Upper lobe of left lung (tissue), 4 donors: ENCODE measurements around the gene ILDR1.

Source experiments
- CTCF ChIP-seq, 6 experiments: fragments of 450-650 bp in 4 of 6; fragments of 200-600 bp in 2 of 6; sonication (generic) in 2 of 6; IDR thresholded peaks; one replicate each; pipeline ENCODE4 v1.5.1; 2016 to 2019; ENCODE audit warnings: antibody characterized with exemption in 6 of 6
- POLR2AphosphoS5 ChIP-seq, 2 donors: sonication (generic); formaldehyde crosslinking; IDR thresholded peaks; one replicate each; pipeline ENCODE4 v1.5.1; 2017; ENCODE audit warnings: antibody characterized with exemption in 2 of 2

- TF ChIP-seq CTCF (IDR thresholded peaks at IDR 0.05) (no peak), POLR2AphosphoS5 (IDR thresholded peaks at IDR 0.05) (no peak)
Measured at GRCh38 chr3:122004107-122004506, 17.9 kb downstream of the ILDR1 start.
